ENCODE data around the gene RNASEH2A. TPM values are rescaled to one million over a fixed set of nuclear protein-coding genes. Genes with fewer than 3 reads are reported as not detected.

The RNASEH2A gene
- total RNA-seq, 1 experiment from 2014 or later: 16.7 TPM

DNA sequence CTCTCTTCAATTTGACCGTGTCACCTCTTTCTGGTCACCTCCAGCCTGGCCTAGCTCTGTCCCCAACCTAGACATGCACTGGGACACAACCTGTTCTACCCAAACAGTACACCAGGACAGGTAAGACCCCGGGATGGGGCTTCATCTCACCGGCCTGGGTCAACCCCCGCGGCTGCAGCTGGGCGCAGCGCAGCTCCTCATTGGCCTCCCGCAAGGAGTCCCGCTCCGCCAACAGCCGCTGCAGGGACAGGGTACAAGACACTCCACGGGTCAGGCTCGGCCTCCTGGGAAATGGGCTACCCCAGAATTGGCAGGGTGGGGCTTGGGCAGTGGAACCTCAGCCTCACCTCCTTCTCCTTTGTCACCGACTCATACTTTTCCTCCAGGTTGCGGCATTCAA lies 38.7 kb upstream of the RNASEH2A start:
- CTCF ChIA-PET: interaction anchor here (1.8 to 13.2 kb wide), 4 partner anchors 10 to 81 kb away, joined by 8 to 307 read pairs (median 48); partner anchors contain the start of genes JUNB, PRDX2 and THSD8
- peaks cover 20% of the 10 kb centered on the region for H3K36me3 Mint-ChIP-seq (ENCODE audit: insufficient read depth, unreplicated experiment)
- BruUV-seq (replicated peaks): no TSS peak
- H3K4me1 Mint-ChIP-seq (ENCODE audit: insufficient read depth, unreplicated experiment): peaks cover 5% of the 10 kb centered on the region
- no peaks in the 10 kb centered on the region for H3K27me3 Mint-ChIP-seq (ENCODE audit: insufficient read depth, unreplicated experiment)
- no peaks in the 10 kb centered on the region for H3K9me3 Mint-ChIP-seq (ENCODE audit: unreplicated experiment)
- TF ChIP-seq, protein P1, sequence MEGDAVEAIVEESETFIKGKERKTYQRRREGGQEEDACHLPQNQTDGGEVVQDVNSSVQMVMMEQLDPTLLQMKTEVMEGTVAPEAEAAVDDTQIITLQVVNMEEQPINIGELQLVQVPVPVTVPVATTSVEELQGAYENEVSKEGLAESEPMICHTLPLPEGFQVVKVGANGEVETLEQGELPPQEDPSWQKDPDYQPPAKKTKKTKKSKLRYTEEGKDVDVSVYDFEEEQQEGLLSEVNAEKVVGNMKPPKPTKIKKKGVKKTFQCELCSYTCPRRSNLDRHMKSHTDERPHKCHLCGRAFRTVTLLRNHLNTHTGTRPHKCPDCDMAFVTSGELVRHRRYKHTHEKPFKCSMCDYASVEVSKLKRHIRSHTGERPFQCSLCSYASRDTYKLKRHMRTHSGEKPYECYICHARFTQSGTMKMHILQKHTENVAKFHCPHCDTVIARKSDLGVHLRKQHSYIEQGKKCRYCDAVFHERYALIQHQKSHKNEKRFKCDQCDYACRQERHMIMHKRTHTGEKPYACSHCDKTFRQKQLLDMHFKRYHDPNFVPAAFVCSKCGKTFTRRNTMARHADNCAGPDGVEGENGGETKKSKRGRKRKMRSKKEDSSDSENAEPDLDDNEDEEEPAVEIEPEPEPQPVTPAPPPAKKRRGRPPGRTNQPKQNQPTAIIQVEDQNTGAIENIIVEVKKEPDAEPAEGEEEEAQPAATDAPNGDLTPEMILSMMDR (IDR thresholded peaks at IDR 0.05; ENCODE audit: unreplicated experiment): no peak
- H3K4me3 Mint-ChIP-seq (ENCODE audit: unreplicated experiment): no peak overlapping the region
- H3K27ac Mint-ChIP-seq (ENCODE audit: low read depth, unreplicated experiment): no peak overlapping the region
- POLR2A ChIA-PET: interaction anchor here (0.5 to 2.9 kb wide), 3 partner anchors 18 to 28 kb away, joined by 3 to 17 read pairs (median 4); partner anchors contain the start of gene JUNB
- no peak for DNase-seq (ENCODE audit: unreplicated experiment)
- intact Hi-C loops (cut with micrococcal nuclease): no loop called here

DNA sequence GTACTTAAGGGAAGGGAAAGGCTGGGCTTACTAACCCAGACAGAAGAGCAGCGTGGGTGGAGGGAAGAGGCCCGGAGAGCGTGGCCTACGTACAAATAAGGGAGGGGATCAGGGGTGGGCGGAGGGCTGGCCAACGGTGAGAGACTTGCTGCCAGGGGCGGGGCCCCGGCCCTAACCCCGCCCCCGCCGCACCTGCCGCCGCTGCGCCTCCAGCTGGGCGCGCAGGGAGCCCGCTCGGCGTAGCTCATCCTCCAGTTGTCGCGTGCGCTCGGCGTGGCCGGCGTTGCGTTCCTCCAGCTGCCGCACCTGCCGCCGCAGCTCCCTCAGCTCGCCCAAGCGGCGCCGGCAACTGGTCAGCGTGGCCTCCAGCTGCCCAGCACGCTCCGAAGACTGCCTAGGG lies 36.7 kb upstream of the RNASEH2A start:
- Mint-ChIP-seq H3K27ac (ENCODE audit: low read depth, unreplicated experiment) (no peak overlapping the region), H3K27me3 (ENCODE audit: insufficient read depth, unreplicated experiment) (no peaks in the 10 kb centered on the region), H3K9me3 (ENCODE audit: unreplicated experiment) (no peaks in the 10 kb centered on the region), H3K4me3 (ENCODE audit: unreplicated experiment) (no peak overlapping the region), H3K36me3 (ENCODE audit: insufficient read depth, unreplicated experiment) (peaks cover 21% of the 10 kb centered on the region), H3K4me1 (ENCODE audit: insufficient read depth, unreplicated experiment) (peaks cover 12% of the 10 kb centered on the region)
- ChIA-PET CTCF (interaction anchor here (0.6 to 0.8 kb wide), 2 partner anchors 12 to 14 kb away, joined by 3 to 6 read pairs; no protein-coding TSS in a partner anchor), POLR2A (interaction anchor here (0.7 kb wide), 1 partner anchor 17 kb away, joined by 3 read pairs; no protein-coding TSS in a partner anchor)
- no peak for DNase-seq (ENCODE audit: unreplicated experiment)
- intact Hi-C loops (cut with micrococcal nuclease): no loop called here
- TF ChIP-seq, protein P1 (IDR thresholded peaks at IDR 0.05; ENCODE audit: unreplicated experiment): no peak
- BruUV-seq (replicated peaks): no TSS peak

DNA sequence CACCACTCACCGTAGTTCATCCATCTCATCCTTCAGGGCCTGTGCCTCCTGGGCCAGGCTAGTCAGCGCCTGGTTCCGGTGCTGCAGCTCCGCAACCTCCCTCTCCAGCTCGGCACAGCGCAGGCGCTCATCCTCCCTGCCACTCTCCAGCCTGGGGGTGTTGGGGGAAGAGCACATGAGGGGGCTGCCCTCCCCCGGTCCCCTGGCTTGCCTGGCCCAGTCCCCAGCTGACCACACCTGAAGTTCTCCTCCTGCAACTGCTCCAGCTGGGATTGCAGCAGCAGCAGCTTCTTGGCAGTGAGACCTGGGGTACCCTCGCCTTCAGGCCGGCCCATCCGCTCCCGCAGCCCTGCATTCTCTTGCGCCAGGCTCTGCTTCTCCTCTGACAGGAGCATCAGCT lies 35.5 kb upstream of the RNASEH2A start:
- DNase-seq (ENCODE audit: unreplicated experiment): no peak
- no TSS peak for BruUV-seq (replicated peaks)
- POLR2A ChIA-PET: no interaction called here
- H3K9me3 Mint-ChIP-seq (ENCODE audit: unreplicated experiment): no peaks in the 10 kb centered on the region
- H3K36me3 Mint-ChIP-seq (ENCODE audit: insufficient read depth, unreplicated experiment): peaks cover 27% of the 10 kb centered on the region
- H3K27ac Mint-ChIP-seq (ENCODE audit: low read depth, unreplicated experiment): no peak overlapping the region
- no peak overlapping the region for H3K4me3 Mint-ChIP-seq (ENCODE audit: unreplicated experiment)
- CTCF ChIA-PET: interaction anchor here (0.7 to 2.7 kb wide), 4 partner anchors 10 to 77 kb away, joined by 3 to 9 read pairs (median 6); partner anchors contain the start of gene JUNB
- intact Hi-C loops (cut with micrococcal nuclease): no loop called here
- H3K27me3 Mint-ChIP-seq (ENCODE audit: insufficient read depth, unreplicated experiment): no peaks in the 10 kb centered on the region
- TF ChIP-seq, protein P1 (IDR thresholded peaks at IDR 0.05; ENCODE audit: unreplicated experiment): no peak
- H3K4me1 Mint-ChIP-seq (ENCODE audit: insufficient read depth, unreplicated experiment): peaks cover 12% of the 10 kb centered on the region

DNA sequence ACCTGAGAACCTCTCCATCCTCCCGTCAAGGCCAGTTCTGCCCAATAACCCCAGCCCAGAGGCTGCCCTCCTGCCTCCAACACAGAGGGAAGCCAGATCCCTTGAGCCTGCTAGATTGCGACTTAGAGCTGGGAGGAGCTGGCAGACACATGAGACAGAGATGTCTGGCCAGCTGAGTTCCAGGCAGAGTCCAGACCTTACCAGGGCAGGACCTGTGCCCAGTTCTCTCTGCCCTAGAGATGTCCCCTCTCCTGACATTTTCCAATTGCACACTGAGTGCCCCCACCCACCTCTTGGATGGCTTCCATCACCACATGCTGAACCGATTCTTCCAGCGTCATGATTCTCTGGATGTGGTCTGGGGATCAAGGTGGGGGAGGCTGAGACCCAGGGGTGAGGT lies 34.1 kb upstream of the RNASEH2A start:
- H3K9me3 Mint-ChIP-seq (ENCODE audit: unreplicated experiment): no peaks in the 10 kb centered on the region
- peaks cover 7% of the 10 kb centered on the region for H3K4me1 Mint-ChIP-seq (ENCODE audit: insufficient read depth, unreplicated experiment)
- no peak overlapping the region for H3K4me3 Mint-ChIP-seq (ENCODE audit: unreplicated experiment)
- ChIA-PET CTCF (interaction anchor here (2.0 to 8.4 kb wide), 4 partner anchors 11 to 76 kb away, joined by 9 to 278 read pairs (median 27); partner anchors contain the start of gene JUNB), POLR2A (interaction anchor here (0.6 to 10.1 kb wide), 2 partner anchors 22 to 27 kb away, joined by 3 to 410 read pairs; partner anchors contain the start of gene JUNB)
- TF ChIP-seq, protein P1 (IDR thresholded peaks at IDR 0.05; ENCODE audit: unreplicated experiment): no peak
- DNase-seq (ENCODE audit: unreplicated experiment): no peak
- H3K36me3 Mint-ChIP-seq (ENCODE audit: insufficient read depth, unreplicated experiment): peaks cover 20% of the 10 kb centered on the region
- H3K27me3 Mint-ChIP-seq (ENCODE audit: insufficient read depth, unreplicated experiment): no peaks in the 10 kb centered on the region
- intact Hi-C loops (cut with micrococcal nuclease): no loop called here
- no TSS peak for BruUV-seq (replicated peaks)
- no peak overlapping the region for H3K27ac Mint-ChIP-seq (ENCODE audit: low read depth, unreplicated experiment)
